SK-N-SH (cell line): ENCODE results near the gene GPR155. TPM values are rescaled to one million over a fixed set of nuclear protein-coding genes. Genes with fewer than 3 reads are reported as not detected.

Experiments used
- CTCF ChIA-PET: fragments of 300-600, 350-600 bp; formaldehyde crosslinking; extraction: SDS; loops from one replicate; lab custom pipeline; 2021; lab: Yijun Ruan, JAX
- POLR2A ChIA-PET: fragments of 350-600 bp; sonication (Branson Sonifier 250); formaldehyde crosslinking; extraction: SDS; loops from one replicate; lab custom pipeline; 2020; ENCODE audit warnings: antibody characterized with exemption, inconsistent platforms; lab: Yijun Ruan, JAX
- DNase-seq: peaks from one replicate; pipeline ENCODE4 v3.0.0; 2012
- H2AFZ ChIP-seq: fragments of 200-600 bp; sonication (generic); 2 replicates; pipeline ENCODE4 v1.8.1; 2016; ENCODE audit warnings: antibody characterized with exemption, mild to moderate bottlenecking, low read depth
- H3F3A ChIP-seq: fragments of 200-600 bp; sonication (generic); replicated peaks from 2 replicates; pipeline ENCODE3; 2016; ENCODE audit warnings: antibody characterized with exemption, mild to moderate bottlenecking; ENCODE audit not compliant: insufficient read depth
- H3K27ac ChIP-seq, 2 experiments: fragments of 200-500 bp in 1 of 2; fragments of 200-600 bp in 1 of 2; sonication (Bioruptor generic) in 1 of 2; sonication (generic), shearing (Covaris generic) in 1 of 2; 2 replicates each; pipeline versions ENCODE4 v1.5.1 to v1.6.1; 2014 to 2016; ENCODE audit warnings: low read depth in 2 of 2, inconsistent platforms in 1 of 2, low read length in 1 of 2, mild to moderate bottlenecking in 1 of 2, mixed read lengths in 1 of 2
- H3K27me3 ChIP-seq: fragments of 200-600 bp; sonication (generic), shearing (Covaris generic); 2 replicates; pipeline ENCODE4 v1.6.1; 2016; ENCODE audit warnings: mixed run types; ENCODE audit not compliant: insufficient read depth
- H3K36me3 ChIP-seq, 2 experiments: fragments of 200-500 bp in 1 of 2; fragments of 200-600 bp in 1 of 2; sonication (Bioruptor generic) in 1 of 2; sonication (generic) in 1 of 2; replicated peaks in 1 of 2; 2 replicates each; pipeline versions ENCODE3 to v1.5.1; 2014 to 2016; ENCODE audit warnings: low read length in 1 of 2, mild to moderate bottlenecking in 1 of 2; ENCODE audit not compliant: insufficient read depth in 2 of 2, control insufficient read depth in 1 of 2
- H3K4me1 ChIP-seq, 2 experiments: fragments of 200-500 bp in 1 of 2; fragments of 200-600 bp in 1 of 2; sonication (Bioruptor generic) in 1 of 2; sonication (generic), shearing (Covaris generic) in 1 of 2; 2 replicates each; pipeline versions ENCODE4 v1.5.1 to v1.6.1; 2014 to 2016; ENCODE audit warnings: low read depth in 1 of 2, low read length in 1 of 2, mixed run types in 1 of 2; ENCODE audit not compliant: insufficient read depth in 2 of 2, control insufficient read depth in 1 of 2
- H3K4me2 ChIP-seq: fragments of 200-600 bp; sonication (generic), shearing (Covaris generic); 2 replicates; pipeline ENCODE4 v1.6.1; 2017; ENCODE audit warnings: mixed run types
- H3K4me3 ChIP-seq, 2 experiments: fragments of 200-500 bp in 1 of 2; fragments of 200-600 bp in 1 of 2; sonication (Bioruptor generic) in 1 of 2; sonication (generic), shearing (Covaris generic) in 1 of 2; 2 replicates each; pipeline versions ENCODE4 v1.5.1 to v1.8.1; 2014 to 2016; ENCODE audit warnings: low read depth in 2 of 2, inconsistent platforms in 1 of 2, low read length in 1 of 2, mild to moderate bottlenecking in 1 of 2, mixed read lengths in 1 of 2, moderate library complexity in 1 of 2
- H3K79me2 ChIP-seq: fragments of 200-600 bp; sonication (generic); 2 replicates; pipeline ENCODE4 v1.8.1; 2017; ENCODE audit warnings: mild to moderate bottlenecking; ENCODE audit not compliant: insufficient read depth
- H3K9ac ChIP-seq: fragments of 200-600 bp; sonication (generic); 2 replicates; pipeline ENCODE4 v1.6.1; 2017; ENCODE audit warnings: mixed run types
- H3K9me2 ChIP-seq: fragments of 200-600 bp; sonication (generic); 2 replicates; pipeline ENCODE4 v1.6.1; 2017; ENCODE audit warnings: mixed run types
- H3K9me3 ChIP-seq: fragments of 200-600 bp; sonication (generic); 2 replicates; pipeline ENCODE4 v1.6.1; 2017; ENCODE audit warnings: mixed run types, mild to moderate bottlenecking, moderate library complexity
- H4K20me1 ChIP-seq: fragments of 200-600 bp; sonication (generic); 2 replicates; pipeline ENCODE4 v1.6.1; 2017; ENCODE audit warnings: mild to moderate bottlenecking, mixed run types; ENCODE audit not compliant: insufficient read depth
- CHD2 ChIP-seq: fragments of 150-350 bp; IDR thresholded peaks from 2 replicates; pipeline ENCODE4 v1.6.1; 2018; ENCODE audit warnings: low read length; ENCODE audit not compliant: partially characterized antibody
- CTCF ChIP-seq: fragments of 200-600 bp; sonication (generic); IDR thresholded peaks from 2 replicates; pipeline ENCODE4 v1.6.1; 2017; ENCODE audit warnings: antibody characterized with exemption, mild to moderate bottlenecking, moderate library complexity
- ELF1 ChIP-seq: IDR thresholded peaks from 2 replicates; pipeline ENCODE4 v1.4.0; 2012
- EP300 ChIP-seq, 2 experiments: IDR thresholded peaks; 2 replicates each; pipeline versions ENCODE4 v1.4.0 to v1.6.1; 2012; ENCODE audit warnings: borderline replicate concordance in 1 of 2, low read depth in 1 of 2, low read length in 1 of 2
- FOXJ3 ChIP-seq: sonication (generic); formaldehyde crosslinking; IDR thresholded peaks from 2 replicates; pipeline ENCODE4 v1.5.1; 2020; ENCODE audit warnings: mild to moderate bottlenecking, missing genetic modification reagents
- FOXM1 ChIP-seq: IDR thresholded peaks from 2 replicates; pipeline ENCODE4 v1.4.0; 2012; ENCODE audit warnings: low read depth, mild to moderate bottlenecking
- GABPA ChIP-seq: IDR thresholded peaks from 2 replicates; pipeline ENCODE4 v1.4.0; 2012; ENCODE audit warnings: low read depth, mild to moderate bottlenecking
- IRF3 ChIP-seq: fragments of 150-350 bp; IDR thresholded peaks from 2 replicates; pipeline ENCODE4 v1.6.1; 2016; ENCODE audit warnings: mild to moderate bottlenecking, low read depth, low read length
- MEF2A ChIP-seq: IDR thresholded peaks from 2 replicates; pipeline ENCODE4 v1.4.0; 2012; ENCODE audit warnings: low read depth, borderline replicate concordance
- MXI1 ChIP-seq: IDR thresholded peaks from 2 replicates; pipeline ENCODE4 v1.6.1; 2012; ENCODE audit warnings: mild to moderate bottlenecking, low read depth, low read length, improper control_type of control experiment
- REST ChIP-seq: IDR thresholded peaks from 2 replicates; pipeline ENCODE4 v1.6.1; 2012; ENCODE audit warnings: mild to moderate bottlenecking, low read depth, low read length, moderate library complexity
- RXRA ChIP-seq: IDR thresholded peaks from 2 replicates; pipeline ENCODE4 v1.4.0; 2012; ENCODE audit warnings: low read depth, mild to moderate bottlenecking, borderline replicate concordance
- SIN3A ChIP-seq: IDR thresholded peaks from 2 replicates; pipeline ENCODE4 v1.6.1; 2012; ENCODE audit warnings: low read depth, mild to moderate bottlenecking, low read length, moderate library complexity, borderline replicate concordance
- TAF1 ChIP-seq: IDR thresholded peaks from 2 replicates; pipeline ENCODE4 v1.6.1; 2012; ENCODE audit warnings: low read depth, mild to moderate bottlenecking, low read length, moderate library complexity, borderline replicate concordance
- TCF12 ChIP-seq: IDR thresholded peaks from 2 replicates; pipeline ENCODE4 v1.4.0; 2012
- TEAD4 ChIP-seq: IDR thresholded peaks from 2 replicates; pipeline ENCODE4 v1.4.0; 2012; ENCODE audit warnings: mild to moderate bottlenecking, borderline replicate concordance; ENCODE audit not compliant: insufficient read depth
- USF1 ChIP-seq: IDR thresholded peaks from 2 replicates; pipeline ENCODE4 v1.4.0; 2012; ENCODE audit warnings: low read depth, borderline replicate concordance
- YY1 ChIP-seq: IDR thresholded peaks from 2 replicates; pipeline ENCODE4 v1.4.0; 2012; ENCODE audit warnings: low read depth, mild to moderate bottlenecking
- WGBS: methylation state at CpG from one replicate; pipeline ENCODE4 v1.1.6; 2017; ENCODE audit warnings: low lambda C conversion rate; 5-methylcytosine and 5-hydroxymethylcytosine counted together
- polyA plus RNA-seq, 3 experiments: library from polyadenylated mRNA; depleted of rRNA; stranded (reverse); fragments of >200 nt; gene quantifications; 2 replicates each; pipeline ENCODE4 v1.2.3, GENCODE V29; 2012

GPR155 gene
- polyA plus RNA-seq, 1 of the 3 experiments (the other 2 are of a cell fraction) = 3.5 TPM

- H3K27ac ChIP-seq = no peak overlapping the region
- no peaks in the 10 kb centered on the region for H3K9me2 ChIP-seq
- no peaks in the 10 kb centered on the region for H3K79me2 ChIP-seq
- H3K4me2 ChIP-seq = no peak overlapping the region
- H3K4me3 ChIP-seq = no peak overlapping the region
- CTCF ChIA-PET = interaction anchor here (1.0 to 1.2 kb wide), 2 partner anchors 53 to 194 kb away, joined by 3 to 4 read pairs; no protein-coding TSS in a partner anchor
- H3K36me3 ChIP-seq = no peaks in the 10 kb centered on the region
- no peak overlapping the region for H3K9ac ChIP-seq
- no peaks in the 10 kb centered on the region for H3K9me3 ChIP-seq
- POLR2A ChIA-PET = no interaction called here
- H3K27me3 ChIP-seq = no peaks in the 10 kb centered on the region
- no peaks in the 10 kb centered on the region for H3F3A ChIP-seq
- no peak for DNase-seq
- peaks cover 0 to 4% of the 10 kb centered on the region in 2 experiments; a peak in 2 of 4 replicates for H3K4me1 ChIP-seq
- H2AFZ ChIP-seq = no peak overlapping the region
- no peak for TF ChIP-seq EP300 (IDR thresholded peaks at IDR 0.05; ENCODE audit: borderline replicate concordance in 1 of 2, low read depth in 1 of 2, low read length in 1 of 2)
- no peak for TF ChIP-seq YY1
- no peak for TF ChIP-seq TCF12
- TF ChIP-seq SIN3A = no peak
- TF ChIP-seq USF1 = no peak
- no peak for TF ChIP-seq MEF2A
- TF ChIP-seq FOXJ3 (CRISPR knock-in tag) = no peak
- no peak for TF ChIP-seq TEAD4
- TF ChIP-seq CTCF = no peak
- no peak for TF ChIP-seq IRF3
- no peak for TF ChIP-seq GABPA
- TF ChIP-seq TAF1 = no peak
- no peak for TF ChIP-seq ELF1
- no peak for TF ChIP-seq REST
- no peak for TF ChIP-seq CHD2
- TF ChIP-seq FOXM1 = no peak
- no peak for TF ChIP-seq MXI1
- TF ChIP-seq RXRA = no peak
- no peaks in the 10 kb centered on the region for H4K20me1 ChIP-seq
- WGBS = 78% methylated on average over 11 of the region's 11 CpGs
Observed at GRCh38 chr2:174493549-174494331, 6.9 kb upstream of the GPR155 start.
